Hepatocyte (in vitro differentiated cells): Measurements from ENCODE around the gene ADAMTS15. TPM values are rescaled to one million over a fixed set of nuclear protein-coding genes. Genes with fewer than 3 reads are reported as not detected.
A peak's percentile ranks its signal among the peaks of the same experiment; 100 is the strongest.

Experiments used
- DNase-seq: peaks from one replicate; pipeline ENCODE4 v3.0.0-alpha.2; 2016; ENCODE audit warnings: low spot score
- H2AFZ ChIP-seq: fragments of 200-600 bp; sonication (generic); 2 replicates; pipeline ENCODE4 v1.6.0; 2016; ENCODE audit warnings: antibody characterized with exemption, mild to moderate bottlenecking
- H3K27ac ChIP-seq: fragments of 200-600 bp; sonication (generic); 2 replicates; pipeline ENCODE4 v1.5.1; 2016; ENCODE audit warnings: mild to moderate bottlenecking
- H3K27me3 ChIP-seq: fragments of 200-600 bp; sonication (generic); 2 replicates; pipeline ENCODE4 v1.6.1; 2016
- H3K36me3 ChIP-seq: fragments of 200-600 bp; sonication (generic); replicated peaks from 2 replicates; pipeline ENCODE4 v1.5.1; 2016; ENCODE audit warnings: low read depth; ENCODE audit not compliant: insufficient read depth
- H3K4me1 ChIP-seq: fragments of 200-600 bp; sonication (generic); 2 replicates; pipeline ENCODE4 v1.5.1; 2016; ENCODE audit warnings: mild to moderate bottlenecking, moderate library complexity; ENCODE audit not compliant: insufficient read depth
- H3K4me2 ChIP-seq: fragments of 200-600 bp; sonication (generic); 2 replicates; pipeline ENCODE4 v1.6.0; 2016
- H3K4me3 ChIP-seq: fragments of 200-600 bp; sonication (generic); 2 replicates; pipeline ENCODE4 v1.5.1; 2016; ENCODE audit warnings: mild to moderate bottlenecking
- H3K79me2 ChIP-seq: fragments of 200-600 bp; sonication (generic); 2 replicates; pipeline ENCODE4 v1.6.0; 2017; ENCODE audit warnings: mild to moderate bottlenecking
- H3K9me2 ChIP-seq: fragments of 200-600 bp; sonication (generic); replicated peaks from 2 replicates; pipeline ENCODE4 v1.6.0; 2017; ENCODE audit warnings: mild to moderate bottlenecking; ENCODE audit not compliant: insufficient read depth
- H3K9me3 ChIP-seq: fragments of 200-600 bp; sonication (generic); 2 replicates; pipeline ENCODE4 v1.5.1; 2016; ENCODE audit warnings: low read depth, mild to moderate bottlenecking
- H4K20me1 ChIP-seq: fragments of 200-600 bp; sonication (generic); 2 replicates; pipeline ENCODE4 v1.6.0; 2016; ENCODE audit warnings: mild to moderate bottlenecking; ENCODE audit not compliant: insufficient read depth, poor library complexity, severe bottlenecking
- CTCF ChIP-seq: fragments of 200-600 bp; sonication (generic); IDR thresholded peaks from 2 replicates; pipeline ENCODE4 v1.5.1; 2016; ENCODE audit warnings: antibody characterized with exemption, mild to moderate bottlenecking; ENCODE audit not compliant: poor library complexity
- EZH2 ChIP-seq: fragments of 200-600 bp; sonication (generic); IDR thresholded peaks from 2 replicates; pipeline ENCODE4 v1.6.1; 2016; ENCODE audit warnings: antibody characterized with exemption, mild to moderate bottlenecking, borderline replicate concordance
- EZH2phosphoT487 ChIP-seq: fragments of 200-600 bp; sonication (generic); IDR thresholded peaks from one replicate; pipeline ENCODE4 v1.6.1; 2018; ENCODE audit warnings: antibody characterized with exemption, mild to moderate bottlenecking, low read depth, moderate library complexity; ENCODE audit not compliant: unreplicated experiment, severe bottlenecking
- WGBS: methylation state at CpG from one replicate; pipeline ENCODE4 v1.1.6; 2016; ENCODE audit warnings: low lambda C conversion rate; ENCODE audit errors: missing lambda C conversion rate; 5-methylcytosine and 5-hydroxymethylcytosine counted together
- polyA plus RNA-seq: library from polyadenylated mRNA; unstranded; fragments of >200 nt; fragmentation: Nextera tagmentation; extraction: Ambion mirVana; gene quantifications from 2 replicates; pipeline ENCODE4 v1.2.1, GENCODE V29; 2016
- total RNA-seq: library from RNA; depleted of rRNA; stranded (reverse); fragments of >200 nt; gene quantifications from 2 replicates; pipeline ENCODE4 v1.2.3, GENCODE V29; 2014

Gene ADAMTS15
- total and polyA plus RNA-seq, 2 experiments from 2014 or later = 4.5 to 14.6 TPM

- TF ChIP-seq CTCF (no peak), EZH2phosphoT487 (no peak), EZH2 (no peak)
These were observed 24.1 kb downstream of the ADAMTS15 start for GRCh38 chr11:130472434-130472961.

GRCh38 chr11:130473056-130473794, 24.8 kb downstream of the ADAMTS15 start:
- no peaks in the 10 kb centered on the region for H3K79me2 ChIP-seq
- H3K9me3 ChIP-seq = no peaks in the 10 kb centered on the region
- H3K4me1 ChIP-seq = peaks cover 11% of the 10 kb centered on the region
- peak; percentile 4 for DNase-seq
- 97% methylated on average over 52 of the region's 52 CpGs for WGBS
- no peaks in the 10 kb centered on the region for H3K9me2 ChIP-seq
- H3K27me3 ChIP-seq = no peaks in the 10 kb centered on the region
- TF ChIP-seq EZH2 = no peak
- TF ChIP-seq EZH2phosphoT487 = no peak
- no peak for TF ChIP-seq CTCF
- H3K4me2 ChIP-seq = no peak overlapping the region
- no peak overlapping the region for H3K4me3 ChIP-seq
- no peaks in the 10 kb centered on the region for H4K20me1 ChIP-seq
- H3K27ac ChIP-seq = no peak overlapping the region
- no peak overlapping the region for H2AFZ ChIP-seq
- H3K36me3 ChIP-seq = no peaks in the 10 kb centered on the region

More at GRCh38 chr11:130472434-130472961, 24.1 kb downstream of the ADAMTS15 start:
- 94% methylated on average over 5 of the region's 7 CpGs for WGBS
- Histone ChIP-seq H3K9me3 (no peaks in the 10 kb centered on the region), H3K9me2 (no peaks in the 10 kb centered on the region), H3K4me3 (no peak overlapping the region), H3K27me3 (no peaks in the 10 kb centered on the region), H3K27ac (no peak overlapping the region), H3K79me2 (no peaks in the 10 kb centered on the region), H3K4me2 (no peak overlapping the region), H2AFZ (no peak overlapping the region), H3K4me1 (peaks cover 4% of the 10 kb centered on the region), H4K20me1 (no peaks in the 10 kb centered on the region), H3K36me3 (no peaks in the 10 kb centered on the region)
- DNase-seq = no peak

- Histone ChIP-seq H2AFZ (no peak overlapping the region), H4K20me1 (no peaks in the 10 kb centered on the region), H3K79me2 (no peaks in the 10 kb centered on the region), H3K9me2 (no peaks in the 10 kb centered on the region), H3K4me1 (peaks cover 18% of the 10 kb centered on the region), H3K27ac (no peak overlapping the region), H3K27me3 (no peaks in the 10 kb centered on the region), H3K4me2 (no peak overlapping the region), H3K36me3 (no peaks in the 10 kb centered on the region), H3K4me3 (no peak overlapping the region), H3K9me3 (no peaks in the 10 kb centered on the region)
- no peak for DNase-seq
- TF ChIP-seq CTCF = no peak
- 94% methylated on average over 21 of the region's 21 CpGs for WGBS
These were observed 25.4 kb downstream of the ADAMTS15 start for GRCh38 chr11:130473795-130474377.
